ENCODE data around the gene RUBCN.

Gene RUBCN

DNA sequence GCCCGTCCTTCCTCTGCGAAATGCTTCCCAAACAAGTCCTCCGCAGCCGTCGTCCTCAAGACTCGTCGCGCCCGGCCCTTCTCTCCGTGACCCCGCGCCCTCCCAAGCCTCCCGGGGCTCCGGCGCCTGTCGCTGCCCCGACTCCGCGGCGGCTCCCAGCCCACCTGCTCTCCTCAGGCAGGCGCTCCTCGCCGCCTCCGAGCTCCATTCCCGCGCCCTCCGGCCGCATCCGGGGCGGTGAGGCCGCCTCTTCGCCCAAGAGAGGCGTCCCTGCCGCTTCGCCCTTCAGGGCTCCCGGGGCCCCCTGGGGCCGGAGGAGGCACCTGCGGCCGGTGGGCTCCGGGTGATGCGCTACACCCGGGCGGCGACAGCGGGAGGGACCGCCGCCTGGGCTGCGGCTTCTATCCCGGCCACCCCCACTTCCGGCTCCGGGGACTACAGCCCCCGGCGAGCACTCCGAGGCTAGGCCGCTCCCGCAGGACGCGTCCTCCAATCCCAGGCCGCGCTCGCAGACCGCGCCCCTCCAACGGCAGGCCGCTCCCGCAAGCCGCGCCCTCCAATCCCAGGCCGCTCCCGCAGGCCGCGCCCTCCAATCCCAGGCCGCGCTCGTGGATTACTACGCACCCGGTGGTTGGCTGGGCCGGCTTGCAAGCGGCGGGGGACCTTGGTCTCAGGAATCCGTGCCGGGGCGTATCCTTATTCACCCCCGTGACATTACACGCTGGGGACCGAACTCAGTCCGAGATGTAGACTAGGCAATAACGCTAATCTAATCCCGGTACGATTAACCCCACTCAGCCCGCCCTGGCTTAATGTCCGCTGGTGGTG lies at the start of gene RUBCN:
Gene RUBCN, minus strand, starts transcription at position 414 of the 828 bp plus-strand sequence. Its CDS starts 185 bp downstream, at position 229.
- DNase-seq = peak; percentile 97

DNA sequence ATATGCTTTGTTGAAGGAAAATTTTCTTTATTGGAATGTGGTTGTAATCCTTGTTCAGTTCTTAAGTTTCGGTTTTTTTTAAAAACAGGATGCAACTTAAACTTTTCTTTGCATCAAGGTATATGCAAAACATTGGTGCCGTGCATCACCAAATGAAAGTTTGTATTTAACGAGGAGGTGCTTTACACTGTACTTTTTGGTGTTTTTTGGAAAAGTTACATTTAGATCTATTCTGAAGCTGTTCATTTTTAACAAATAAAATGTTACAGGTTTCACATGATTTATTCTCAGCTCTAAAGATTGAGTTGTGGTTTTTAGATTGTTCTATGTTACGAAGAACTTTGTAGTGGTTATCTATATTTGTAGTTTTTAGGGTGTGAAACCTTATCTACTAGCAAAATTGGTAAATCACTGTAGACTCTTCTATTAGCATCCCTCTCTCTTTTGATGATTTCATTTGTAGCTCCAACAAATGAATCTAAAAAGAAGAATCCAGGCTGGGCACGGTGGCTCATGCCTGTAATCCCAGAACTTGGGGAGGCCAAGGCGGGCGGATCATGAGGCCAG lies 47.4 kb upstream of the RUBCN start:
- DNase-seq = no peak

DNA sequence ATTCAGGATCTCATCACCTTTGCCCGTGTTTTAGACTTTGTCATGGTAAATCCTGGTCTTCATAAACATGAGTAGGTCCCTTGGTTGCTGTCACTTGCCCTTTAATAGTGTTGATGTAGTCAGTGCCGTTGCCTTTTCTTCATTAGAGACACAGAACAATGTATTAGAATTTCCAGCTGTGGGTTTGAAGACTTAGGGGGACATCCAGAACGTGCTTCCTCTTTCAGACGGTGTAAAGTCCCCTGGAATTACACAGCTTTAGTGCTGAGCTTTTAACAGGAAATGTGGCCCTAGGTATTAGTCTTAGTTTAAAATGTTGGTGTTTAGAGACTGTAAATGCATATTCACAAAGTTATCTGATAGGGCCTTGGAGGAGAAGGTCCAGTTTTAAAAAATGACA lies 45.5 kb upstream of the RUBCN start:
- DNase-seq = no peak

DNA sequence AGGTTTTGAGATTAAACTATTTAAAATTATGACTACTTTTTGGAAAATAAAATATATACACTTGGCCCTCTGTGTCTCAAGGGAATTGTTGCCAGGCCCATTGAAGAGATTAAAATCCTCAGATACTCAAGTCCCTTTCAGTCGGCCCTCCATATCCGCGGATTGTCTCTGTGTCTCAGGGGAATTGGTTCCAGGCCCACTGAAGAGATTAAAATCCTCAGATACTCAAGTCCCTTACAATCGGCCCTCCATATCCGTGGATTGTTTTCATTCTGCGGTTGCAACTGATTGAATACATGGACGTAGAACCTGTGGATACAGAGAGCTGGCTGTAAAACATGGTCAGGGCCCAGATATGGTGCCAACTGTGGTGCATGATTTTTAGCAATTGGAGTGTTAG lies 38.6 kb upstream of the RUBCN start:
- DNase-seq = no peak

DNA sequence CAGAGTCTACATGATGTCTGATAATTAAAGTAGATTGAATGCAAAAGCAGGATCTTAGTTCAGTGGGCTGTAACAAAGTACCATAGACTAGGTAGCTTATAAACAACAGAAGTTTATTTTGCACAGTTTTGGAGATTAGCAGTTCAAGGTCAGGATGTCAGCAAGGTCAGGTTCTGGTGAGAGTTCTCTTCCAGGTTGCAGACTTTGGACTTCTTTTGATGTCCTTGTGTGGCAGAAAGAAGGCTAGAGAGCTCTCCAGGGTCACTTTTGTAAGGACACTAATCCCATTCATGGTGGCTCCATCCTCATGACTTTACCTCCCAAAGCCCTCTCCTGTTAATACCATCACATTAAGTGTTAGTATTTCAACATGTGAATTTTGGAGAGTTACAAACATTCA lies 25.1 kb upstream of the RUBCN start:
- DNase-seq = no peak

DNA sequence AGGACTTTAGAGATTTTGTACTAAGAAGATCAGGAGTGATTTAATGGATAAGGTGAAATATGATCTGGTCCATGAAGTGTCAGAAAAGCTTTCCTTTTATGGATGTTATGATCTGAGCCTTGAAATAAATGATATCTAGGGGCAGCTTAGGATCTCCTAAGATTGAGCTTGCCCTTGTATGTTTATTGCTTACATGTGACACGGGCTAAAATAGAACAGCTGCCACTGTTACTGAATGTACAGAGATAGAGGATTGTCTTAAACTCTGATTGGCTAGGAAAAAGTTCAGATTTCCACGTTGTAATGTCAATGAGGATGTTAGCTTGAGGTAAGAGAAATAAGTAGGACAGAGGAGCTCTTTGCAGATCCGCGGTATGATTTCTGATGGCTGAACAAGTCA lies 21.8 kb upstream of the RUBCN start:
- no peak for DNase-seq

DNA sequence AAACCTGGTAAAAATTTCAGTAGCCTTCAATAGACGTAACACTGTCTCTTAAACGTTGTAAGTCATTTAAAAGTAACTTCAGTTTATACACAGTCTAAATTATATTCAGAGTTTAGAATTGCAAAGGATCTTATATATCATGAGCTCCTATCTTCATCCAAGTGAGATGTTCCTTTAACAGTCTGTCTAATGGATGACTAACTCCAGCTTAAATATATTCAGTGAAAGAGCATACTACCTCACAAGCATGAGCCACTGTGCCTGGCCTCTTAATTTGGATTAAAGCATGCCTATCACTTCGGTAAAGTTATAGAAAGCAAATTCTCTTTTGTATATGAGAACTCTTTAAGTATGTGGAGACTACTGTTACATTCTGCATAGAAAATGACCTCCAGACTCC lies 20.0 kb upstream of the RUBCN start:
- no peak for DNase-seq

DNA sequence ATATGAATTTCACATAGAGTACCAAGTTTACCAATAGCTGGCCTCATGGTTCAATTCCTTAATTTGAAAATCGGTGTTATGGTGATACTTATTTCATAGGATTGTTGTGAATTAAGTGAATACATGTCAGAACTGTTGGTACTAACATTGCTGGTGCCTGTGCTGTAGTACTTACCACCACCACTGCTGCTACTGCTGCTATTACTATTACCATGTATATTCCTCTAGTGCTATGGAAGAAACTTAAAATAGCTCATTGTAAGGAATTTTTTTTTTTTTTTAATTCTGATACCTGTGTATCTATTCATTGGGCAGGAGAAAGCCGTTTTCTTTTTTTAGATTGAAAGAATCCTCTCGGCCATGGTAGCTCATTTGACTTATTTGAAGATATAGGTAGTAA lies 16.6 kb upstream of the RUBCN start:
- DNase-seq = no peak

DNA sequence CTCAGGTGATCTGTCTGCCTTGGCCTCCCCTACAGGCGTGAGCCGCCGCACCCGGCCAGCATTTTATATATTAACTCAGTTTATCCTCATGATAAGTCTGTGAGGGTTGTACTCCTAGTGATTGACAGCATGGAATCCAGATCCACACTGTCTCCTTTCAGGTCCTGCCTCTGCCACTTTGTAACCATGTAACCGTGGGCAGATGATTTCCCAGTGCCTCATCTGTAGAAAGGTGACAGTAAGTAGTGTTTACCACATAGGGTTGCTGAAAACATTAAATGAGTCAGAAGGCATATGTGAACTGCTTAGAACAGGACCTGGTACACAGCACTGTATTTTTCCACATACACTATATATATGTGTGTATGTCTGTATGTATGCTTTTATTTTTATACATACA lies 15.4 kb upstream of the RUBCN start:
- no peak for DNase-seq

DNA sequence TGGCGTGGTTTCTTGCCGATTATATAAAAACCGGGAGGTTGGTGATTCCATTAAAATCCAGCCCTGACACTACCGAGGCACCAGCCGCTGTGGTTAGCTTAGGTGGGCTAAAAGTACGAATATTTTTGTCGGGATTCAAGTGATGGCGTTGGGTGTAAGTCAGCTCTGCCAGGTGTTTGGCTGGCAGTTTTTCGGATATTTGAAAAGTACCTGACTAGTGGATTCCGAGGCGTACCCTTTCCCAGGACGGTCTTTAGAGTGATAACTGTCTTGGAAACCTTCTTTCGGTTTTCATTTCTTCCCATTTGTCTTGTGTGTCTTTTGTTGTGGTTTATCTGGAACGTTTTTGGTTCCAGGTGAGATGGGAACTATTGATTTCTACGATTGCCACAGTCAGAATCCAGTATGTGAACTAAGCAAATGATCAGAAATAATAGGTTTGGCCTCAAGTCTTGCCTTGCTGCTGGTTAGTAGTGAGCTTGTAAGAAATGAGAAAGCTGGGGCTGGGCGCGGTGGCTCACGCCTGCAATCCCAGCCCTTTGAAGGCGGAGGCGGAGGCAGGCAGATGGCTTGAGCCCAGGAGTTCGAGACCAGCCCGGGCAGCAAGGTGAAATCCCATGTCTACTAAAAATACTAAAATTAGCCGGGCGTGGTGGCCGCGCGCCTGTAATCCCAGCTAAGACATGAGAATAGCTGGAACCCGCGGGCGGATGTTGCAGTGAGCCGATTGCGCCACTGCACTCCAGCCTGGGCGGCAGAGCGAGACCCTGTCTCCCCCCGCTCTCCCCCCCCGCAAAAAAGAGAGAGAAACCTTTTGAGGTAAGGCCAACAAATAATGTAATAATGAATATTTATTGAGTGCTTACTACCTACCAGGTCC lies 14.4 kb upstream of the RUBCN start:
- peak; percentile 53 for DNase-seq

DNA sequence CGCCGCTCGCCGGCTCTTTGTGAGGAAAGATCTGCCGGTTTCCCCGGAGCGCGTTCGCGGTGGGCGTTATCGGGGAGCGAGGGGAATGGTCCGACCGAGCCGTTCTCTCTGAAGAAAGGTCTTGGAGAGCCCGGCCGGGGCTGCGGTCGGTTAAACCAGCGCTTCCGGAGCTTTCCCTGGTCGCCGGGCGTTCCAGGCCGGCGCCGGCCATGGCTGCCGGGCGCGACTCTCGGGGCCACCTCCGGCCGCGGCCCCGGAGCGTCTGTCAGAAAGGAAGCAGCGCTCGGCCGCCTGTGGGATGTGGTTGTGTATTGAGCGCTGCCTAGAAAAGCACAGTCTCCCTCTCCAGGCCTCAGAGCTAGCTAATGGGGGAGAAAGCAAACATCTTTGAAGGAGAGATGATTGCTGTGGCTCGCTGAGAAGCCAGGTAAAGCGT lies 13.7 kb upstream of the RUBCN start:
- DNase-seq = peak; percentile 84

DNA sequence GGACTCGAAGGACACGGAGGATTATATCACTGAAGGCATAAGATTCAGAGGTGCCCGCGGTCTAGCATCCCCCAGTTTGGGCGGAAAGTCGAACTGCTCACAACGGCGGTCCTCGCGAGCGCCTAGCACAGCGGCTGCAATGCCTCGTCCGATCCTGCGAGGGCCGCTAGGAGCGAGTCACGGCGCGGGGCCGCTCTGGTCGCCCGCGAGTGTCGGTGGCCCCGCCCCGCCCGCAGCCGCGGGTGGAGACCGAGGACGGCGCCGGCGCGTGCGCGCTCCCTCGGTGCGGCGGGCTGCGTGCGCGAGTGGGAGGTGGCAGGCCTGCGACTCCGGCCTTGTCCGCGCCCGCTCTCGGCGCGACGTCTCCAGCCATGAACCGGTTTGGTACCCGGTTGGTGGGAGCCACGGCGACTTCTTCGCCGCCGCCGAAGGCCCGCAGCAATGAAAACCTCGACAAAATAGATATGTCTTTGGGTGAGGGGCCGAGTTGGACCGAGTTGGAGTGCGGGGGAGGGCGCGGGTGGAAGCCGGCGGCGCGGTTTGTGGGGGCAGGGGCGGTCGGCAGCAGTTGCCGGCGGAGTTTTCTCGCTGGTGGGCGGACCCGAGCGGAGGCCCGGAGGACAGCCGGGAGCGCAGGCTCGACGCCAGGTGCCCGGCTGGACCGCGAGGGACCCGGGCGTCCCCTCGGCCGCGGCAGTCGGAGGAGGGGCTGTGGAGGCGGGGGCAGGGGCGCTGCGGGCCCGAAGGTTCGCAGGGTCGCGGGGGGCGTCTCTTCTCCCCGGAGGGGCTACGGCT lies 13.1 kb upstream of the RUBCN start, which contains the start of gene FYTTD1:
Gene FYTTD1, plus strand, starts transcription at position 283 of the 795 bp plus-strand sequence. Its CDS starts 89 bp downstream, at position 372.
- peak; percentile 95 for DNase-seq

DNA sequence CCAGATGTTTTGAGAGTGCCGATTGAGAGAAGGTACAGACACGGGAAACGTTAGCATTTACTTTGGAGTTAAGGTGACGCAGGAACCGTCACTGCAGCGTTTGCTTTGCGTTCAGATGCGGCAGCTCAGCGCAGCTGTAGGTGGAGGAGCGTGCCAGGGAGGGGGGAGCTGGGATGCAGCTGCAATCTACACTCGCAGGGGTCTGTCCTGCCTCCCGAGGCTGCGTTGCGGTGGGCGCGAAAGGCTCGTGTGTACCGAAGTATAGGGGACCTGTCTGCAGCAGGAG lies 12.6 kb upstream of the RUBCN start:
- no peak for DNase-seq

DNA sequence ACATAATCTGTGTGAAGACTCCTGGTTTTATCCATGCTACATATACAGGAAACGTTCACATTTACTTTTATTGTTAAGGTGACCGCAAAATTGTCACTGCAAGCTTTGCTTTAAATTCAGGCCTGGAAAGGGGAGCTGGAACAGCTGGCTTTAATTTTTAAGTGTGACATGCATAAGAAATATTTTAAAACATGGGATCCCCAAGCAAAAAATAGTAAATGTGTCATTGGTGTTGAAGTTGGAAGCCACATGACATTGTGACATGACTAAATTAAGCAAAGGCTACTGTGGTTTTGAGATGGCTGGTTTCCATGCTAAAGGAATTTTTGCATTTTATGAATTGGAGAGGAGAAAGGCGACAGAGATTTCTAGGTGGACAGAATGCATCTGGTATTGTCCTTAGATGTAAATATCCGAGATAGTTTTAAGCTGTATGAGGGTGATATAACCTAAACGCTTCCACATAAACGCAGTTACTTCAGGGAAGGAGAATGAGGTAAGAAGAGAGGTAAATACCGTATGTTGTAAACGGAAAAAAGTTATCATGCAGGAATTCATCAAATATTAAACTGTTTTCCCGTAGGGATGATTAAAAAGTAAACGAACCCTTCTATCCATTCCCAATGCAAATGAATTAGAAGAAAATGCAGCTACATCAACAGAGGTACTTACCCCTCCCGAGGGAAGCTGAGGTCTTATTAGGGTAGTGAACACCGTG lies 12.1 kb upstream of the RUBCN start:
- no peak for DNase-seq

DNA sequence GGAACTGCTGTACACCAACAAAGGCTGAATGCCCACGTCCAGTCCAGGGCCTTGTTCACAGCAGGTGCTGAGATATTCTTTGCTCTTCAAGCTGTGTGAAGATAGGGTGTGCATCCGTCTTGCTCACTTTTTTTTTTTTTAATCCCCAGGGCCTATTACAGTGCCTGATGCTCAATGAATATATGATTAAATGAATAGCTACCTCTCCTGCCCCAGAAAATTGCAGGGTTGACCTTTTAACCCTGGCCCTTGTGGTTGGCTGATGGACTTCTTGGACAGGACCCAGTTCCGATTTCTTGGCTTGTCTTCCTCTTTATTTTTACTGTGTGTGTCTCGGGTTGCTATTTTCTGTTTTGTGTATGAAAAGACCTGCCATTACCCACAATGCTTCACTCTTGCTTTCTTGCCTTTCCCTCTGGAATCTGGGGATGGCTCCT lies 10.1 kb upstream of the RUBCN start:
- DNase-seq = no peak

DNA sequence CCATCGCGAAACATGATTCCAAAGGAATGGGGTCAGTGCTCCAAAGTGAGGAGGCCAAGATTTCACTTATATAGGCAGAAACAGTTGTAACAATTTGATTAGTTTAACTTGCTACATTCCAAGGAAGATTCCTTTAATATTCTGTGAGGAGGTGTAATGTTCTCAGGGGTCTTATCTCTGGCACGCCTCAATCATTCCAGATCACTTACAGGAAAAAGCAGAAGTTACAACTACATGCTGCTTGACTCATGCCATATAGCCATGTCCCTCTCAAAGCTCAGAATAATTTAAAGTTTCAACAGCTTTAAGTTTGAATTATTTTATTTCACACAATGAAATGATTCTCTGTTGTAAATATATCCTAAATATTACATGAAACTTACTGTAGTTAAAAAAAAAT lies 9.5 kb upstream of the RUBCN start:
- no peak for DNase-seq

DNA sequence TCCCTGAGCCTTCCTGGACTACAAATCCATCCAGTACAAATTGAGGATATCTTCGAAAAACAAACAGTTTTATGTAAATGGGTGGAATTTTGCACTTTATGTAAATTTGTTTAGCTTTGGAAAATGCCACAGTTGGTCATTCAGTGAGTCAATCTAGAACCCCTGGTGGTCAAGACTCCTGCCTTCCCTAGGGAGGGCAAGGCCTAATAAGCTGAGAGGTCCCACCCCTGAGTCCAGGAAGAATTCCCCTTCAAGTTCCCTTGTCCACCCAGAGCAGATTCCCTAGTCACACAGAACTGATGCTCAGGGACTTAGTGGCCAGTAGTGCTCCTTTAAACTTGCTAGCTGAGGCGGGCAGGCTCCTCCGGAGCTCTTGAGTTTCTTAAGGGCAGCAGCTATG lies 6.1 kb upstream of the RUBCN start:
- no peak for DNase-seq

DNA sequence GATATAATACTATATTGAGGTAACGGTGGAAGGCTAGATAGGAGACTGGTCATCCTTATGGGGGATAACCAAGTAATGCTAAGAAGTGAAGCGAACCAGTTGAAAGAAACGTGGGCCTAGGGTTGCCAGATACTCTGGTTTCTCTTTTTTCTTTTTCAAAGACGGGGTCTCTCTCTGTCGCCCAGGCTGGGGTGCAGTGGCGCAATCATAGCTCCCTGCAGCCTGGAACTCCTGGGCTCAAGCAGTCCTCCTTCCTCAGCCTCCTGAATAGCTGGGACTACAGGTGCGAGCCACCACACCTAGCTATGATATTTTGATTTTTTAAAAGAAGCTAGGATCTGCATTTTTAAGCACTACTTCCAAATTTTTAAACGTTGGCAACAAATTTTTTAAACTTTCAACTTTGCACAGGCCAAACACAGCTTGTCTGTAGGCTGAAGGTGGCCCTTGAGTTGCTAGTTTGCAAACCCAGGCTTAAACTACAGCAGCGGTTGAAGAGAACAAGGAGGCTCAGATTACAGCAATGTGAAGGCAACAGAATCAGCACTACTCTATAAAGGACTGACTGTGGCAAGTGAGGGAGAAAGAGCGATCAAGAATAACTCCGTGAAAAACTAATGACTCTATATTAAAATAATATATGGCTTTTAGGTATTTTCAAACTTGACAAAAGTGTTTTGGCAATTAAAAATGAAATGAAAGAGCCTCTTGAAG lies 1.2 kb upstream of the RUBCN start:
- no peak for DNase-seq

DNA sequence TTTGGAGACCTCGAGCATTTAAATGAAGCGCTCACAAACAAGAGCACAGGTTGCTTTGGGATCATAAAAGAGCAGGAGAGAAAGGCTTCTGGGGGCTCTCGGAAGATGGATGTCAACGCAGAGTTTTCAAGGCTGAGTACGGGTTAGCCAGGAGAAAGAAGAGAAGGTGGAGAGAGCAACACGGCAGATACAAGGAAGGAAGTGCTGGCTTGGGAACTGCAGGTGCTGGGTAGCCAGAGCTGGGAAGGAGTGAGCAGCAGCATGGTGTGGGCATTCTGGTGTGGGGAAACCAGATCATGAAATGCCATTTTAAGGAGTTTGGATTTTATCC lies 580 bp upstream of the RUBCN start:
- no peak for DNase-seq

DNA sequence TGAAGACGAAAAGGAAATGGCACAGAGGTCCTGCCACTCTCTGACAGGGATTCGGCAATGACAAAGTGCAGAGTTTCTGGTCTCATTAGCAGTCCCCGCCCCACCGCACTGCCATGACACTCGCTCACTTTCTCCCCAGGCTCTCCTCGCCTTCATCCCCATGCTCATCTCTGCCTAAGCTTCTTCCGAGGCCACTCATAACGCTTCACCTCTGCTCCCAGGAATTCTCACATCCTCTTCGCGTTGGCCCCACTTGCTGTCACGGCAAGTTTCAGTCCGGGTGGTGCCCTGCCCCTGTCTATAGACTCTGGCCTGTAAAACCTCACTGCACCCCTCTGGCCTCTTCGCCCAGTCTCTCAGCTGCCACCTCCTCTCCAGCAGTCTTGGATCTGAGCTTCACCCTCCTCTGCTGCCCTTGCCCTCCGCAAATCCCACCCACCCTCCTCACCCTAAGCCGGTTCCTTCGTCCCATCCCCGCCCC lies 654 bp downstream of the RUBCN start:
- DNase-seq = no peak

DNA sequence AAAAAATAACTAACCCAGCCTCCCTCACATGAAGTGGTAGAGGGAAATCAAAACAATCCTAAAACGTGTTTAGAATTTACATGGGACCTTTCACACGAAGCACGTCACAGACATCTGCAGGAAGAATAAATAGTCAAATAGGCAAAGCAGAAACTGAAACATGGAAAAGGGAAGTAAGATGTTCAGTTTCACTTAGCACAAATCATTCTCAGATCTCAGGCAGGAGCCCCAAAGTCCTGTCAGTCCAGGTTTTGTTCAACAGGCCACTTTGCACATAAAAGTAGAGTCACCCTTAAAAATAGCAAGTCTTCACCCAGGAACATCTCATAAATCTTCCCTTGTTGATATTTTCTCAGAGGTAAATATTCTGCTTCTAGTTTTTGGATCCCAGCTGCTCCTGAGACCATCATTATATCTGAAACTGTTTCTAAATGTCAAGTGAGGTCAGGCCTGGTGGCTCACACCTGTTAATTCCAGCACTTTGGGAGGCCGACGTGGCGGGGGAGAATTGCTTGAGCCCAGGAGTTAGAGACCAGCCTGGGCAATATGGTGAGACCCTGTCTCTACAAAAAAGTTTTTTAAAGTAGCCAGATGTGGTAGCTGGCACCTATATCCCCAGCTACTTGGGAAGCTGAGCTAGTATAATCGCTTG lies 1.9 kb downstream of the RUBCN start:
- no peak for DNase-seq

All from eye (tissue), 1 donor.